Stimulated activated CD4-positive, alpha-beta T cell treated with anti-CD3 and anti-CD28 coated beads, Interleukin-1b, Interleukin-23, amount 100 ng/mL, for 48 hours (primary cell): ENCODE data around the gene ECI1.
"Not testable (repeated sequence)": the region's sequence is repeated elsewhere in the genome, so short reads cannot be mapped to it uniquely, and the experiment has no call there.

Experiments
- DNase-seq: peaks from one replicate; pipeline ENCODE4 v3.0.0-alpha.2; 2020

Gene ECI1

GRCh38 chr16:2278956-2279800 is 27.8 kb upstream of the ECI1 start:
- DNase-seq = no peak

GRCh38 chr16:2278272-2278608 is 26.9 kb upstream of the ECI1 start:
- no peak for DNase-seq

GRCh38 chr16:2277466-2278271 is 26.3 kb upstream of the ECI1 start:
- DNase-seq = no peak

GRCh38 chr16:2276368-2277195 is 25.2 kb upstream of the ECI1 start:
- no peak for DNase-seq

GRCh38 chr16:2275476-2276367 is 24.3 kb upstream of the ECI1 start:
- no peak for DNase-seq

- DNase-seq = no peak
Observed at GRCh38 chr16:2273931-2274330, 22.5 kb upstream of the ECI1 start.

- no peak for DNase-seq
Observed at GRCh38 chr16:2273484-2273883, 22.1 kb upstream of the ECI1 start.

GRCh38 chr16:2271848-2272461 is 20.6 kb upstream of the ECI1 start:
- DNase-seq = no peak

GRCh38 chr16:2270588-2271470 is 19.4 kb upstream of the ECI1 start:
- DNase-seq = no peak

- DNase-seq = no peak
Observed at GRCh38 chr16:2270070-2270462, 18.7 kb upstream of the ECI1 start.

GRCh38 chr16:2267913-2268666 is 16.7 kb upstream of the ECI1 start, which contains the start of gene RNPS1:
RNPS1 (minus strand) TSS chr16:2268126; CDS start chr16:2264643, 3,483 bp downstream.
- DNase-seq = peak; percentile 96

GRCh38 chr16:2267505-2267912 is 16.1 kb upstream of the ECI1 start:
- DNase-seq = not testable (repeated sequence)

GRCh38 chr16:2266887-2267286 is 15.5 kb upstream of the ECI1 start:
- DNase-seq = peak; percentile 25

- not testable (repeated sequence) for DNase-seq
Observed at GRCh38 chr16:2263026-2263425, 11.6 kb upstream of the ECI1 start.

GRCh38 chr16:2260250-2260649 is 8.9 kb upstream of the ECI1 start:
- DNase-seq = no peak

- not testable (repeated sequence) for DNase-seq
Observed at GRCh38 chr16:2258530-2258929, 7.1 kb upstream of the ECI1 start.

GRCh38 chr16:2257726-2258125 is 6.3 kb upstream of the ECI1 start:
- DNase-seq = no peak

GRCh38 chr16:2256531-2257140 is 5.2 kb upstream of the ECI1 start:
- DNase-seq = no peak

GRCh38 chr16:2253293-2253692 is 1.9 kb upstream of the ECI1 start:
- no peak for DNase-seq
